HG03575 (cell line): ENCODE results near the gene THAP2.
A peak's percentile ranks its signal among the peaks of the same experiment; 100 is the strongest.
"Not testable (repeated sequence)": the region's sequence is repeated elsewhere in the genome, so short reads cannot be mapped to it uniquely, and the experiment has no call there.

Experiments used
- ATAC-seq: cut with Tn5 transposase; IDR thresholded peaks from one replicate; pipeline ENCODE4 v1.9.1; 2021; ENCODE audit not compliant: unreplicated experiment, insufficient number of reproducible peaks, low FRiP score; ENCODE audit errors: extremely low read depth

Gene THAP2

GRCh38 chr12:71694099-71694820 lies 30.2 kb downstream of the THAP2 start:
- ATAC-seq = peak; percentile 87

- no peak for ATAC-seq
These were observed 31.7 kb downstream of the THAP2 start for GRCh38 chr12:71695782-71696181.

GRCh38 chr12:71702181-71702580 lies 38.1 kb downstream of the THAP2 start:
- not testable (repeated sequence) for ATAC-seq

GRCh38 chr12:71702590-71702989 lies 38.5 kb downstream of the THAP2 start:
- ATAC-seq = no peak

GRCh38 chr12:71703206-71703605 lies 39.1 kb downstream of the THAP2 start:
- no peak for ATAC-seq

- ATAC-seq = no peak
These were observed 40.8 kb downstream of the THAP2 start for GRCh38 chr12:71704920-71705319.

- ATAC-seq = no peak
These were observed 44.6 kb downstream of the THAP2 start for GRCh38 chr12:71708658-71709057.

- ATAC-seq = no peak
These were observed 46.4 kb downstream of the THAP2 start for GRCh38 chr12:71710276-71711125.

GRCh38 chr12:71718611-71719010 lies 54.5 kb downstream of the THAP2 start:
- no peak for ATAC-seq

- ATAC-seq = no peak
These were observed 55.7 kb downstream of the THAP2 start for GRCh38 chr12:71719647-71720370.

- ATAC-seq = no peak
These were observed 57.8 kb downstream of the THAP2 start for GRCh38 chr12:71721783-71722505.

- ATAC-seq = no peak
These were observed 60.9 kb downstream of the THAP2 start for GRCh38 chr12:71725011-71725410.

- ATAC-seq = no peak
These were observed 62.4 kb downstream of the THAP2 start for GRCh38 chr12:71726548-71726947.

GRCh38 chr12:71727958-71728357 lies 63.9 kb downstream of the THAP2 start:
- ATAC-seq = no peak
